HG02852 (cell line): ENCODE data around the gene TRAPPC3.
A peak's percentile ranks its signal among the peaks of the same experiment; 100 is the strongest.

Experiments
- ATAC-seq: cut with Tn5 transposase; IDR thresholded peaks from one replicate; pipeline ENCODE4 v1.9.1; 2021; ENCODE audit warnings: mild to moderate bottlenecking, moderate library complexity; ENCODE audit not compliant: unreplicated experiment

Gene TRAPPC3

DNA sequence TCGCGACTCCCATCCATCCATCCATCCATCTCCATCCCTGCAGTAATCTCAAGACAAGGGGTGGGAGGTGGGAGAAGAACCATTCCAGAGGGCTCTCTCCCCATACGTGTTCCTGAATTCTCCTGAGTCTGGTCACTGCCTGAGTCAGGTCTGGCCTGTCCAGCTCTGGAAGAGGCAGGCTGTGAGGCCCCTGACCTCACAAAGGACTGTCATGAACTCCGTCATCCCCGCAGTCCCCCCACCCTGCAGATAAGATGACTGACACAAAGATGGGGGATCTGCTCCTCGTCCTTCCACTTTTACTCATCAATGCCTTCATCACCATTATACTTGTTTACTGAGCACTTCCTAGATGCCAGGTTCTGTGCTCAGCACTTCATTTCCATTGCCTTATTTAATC, 5.0 kb upstream of the TRAPPC3 start:
- ATAC-seq, result no peak

DNA sequence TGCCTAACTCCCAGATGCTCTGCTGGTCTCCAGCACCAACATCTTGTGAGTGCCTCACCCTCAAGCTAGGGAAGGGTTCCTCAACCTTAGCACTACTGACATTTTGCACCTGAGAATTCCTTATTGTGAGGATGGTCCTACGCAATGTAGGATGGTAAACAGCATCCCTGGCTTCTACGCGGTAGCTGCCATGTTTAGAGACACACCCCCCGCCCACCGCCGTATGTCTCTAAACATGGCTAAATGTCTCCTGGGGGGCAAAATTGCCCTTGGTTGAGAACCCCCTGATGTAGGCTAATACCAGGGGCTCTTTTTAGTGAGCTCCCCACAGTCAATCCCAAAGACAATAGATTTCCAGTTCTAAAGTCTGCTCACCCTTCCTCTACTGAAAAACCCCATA, 4.2 kb upstream of the TRAPPC3 start:
- ATAC-seq, result no peak

DNA sequence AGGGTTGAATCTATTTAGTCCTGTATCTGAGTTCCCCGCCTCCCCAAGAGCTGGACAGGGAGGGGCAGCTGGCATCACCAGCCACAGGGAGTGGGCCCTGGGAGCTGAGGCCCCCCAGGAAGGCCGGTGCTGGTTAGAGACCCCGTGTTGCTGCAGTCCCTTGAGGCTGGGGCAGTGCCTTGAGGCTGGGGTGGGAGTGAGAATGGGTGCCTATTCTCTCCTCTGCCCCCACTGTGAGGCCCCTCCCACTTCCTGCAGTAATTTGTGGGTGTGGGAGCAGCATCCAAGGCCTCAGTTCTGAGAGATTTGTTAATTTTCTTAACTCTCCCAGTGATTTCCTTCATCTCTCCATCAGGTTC, 2.5 kb upstream of the TRAPPC3 start:
- no peak for ATAC-seq

DNA sequence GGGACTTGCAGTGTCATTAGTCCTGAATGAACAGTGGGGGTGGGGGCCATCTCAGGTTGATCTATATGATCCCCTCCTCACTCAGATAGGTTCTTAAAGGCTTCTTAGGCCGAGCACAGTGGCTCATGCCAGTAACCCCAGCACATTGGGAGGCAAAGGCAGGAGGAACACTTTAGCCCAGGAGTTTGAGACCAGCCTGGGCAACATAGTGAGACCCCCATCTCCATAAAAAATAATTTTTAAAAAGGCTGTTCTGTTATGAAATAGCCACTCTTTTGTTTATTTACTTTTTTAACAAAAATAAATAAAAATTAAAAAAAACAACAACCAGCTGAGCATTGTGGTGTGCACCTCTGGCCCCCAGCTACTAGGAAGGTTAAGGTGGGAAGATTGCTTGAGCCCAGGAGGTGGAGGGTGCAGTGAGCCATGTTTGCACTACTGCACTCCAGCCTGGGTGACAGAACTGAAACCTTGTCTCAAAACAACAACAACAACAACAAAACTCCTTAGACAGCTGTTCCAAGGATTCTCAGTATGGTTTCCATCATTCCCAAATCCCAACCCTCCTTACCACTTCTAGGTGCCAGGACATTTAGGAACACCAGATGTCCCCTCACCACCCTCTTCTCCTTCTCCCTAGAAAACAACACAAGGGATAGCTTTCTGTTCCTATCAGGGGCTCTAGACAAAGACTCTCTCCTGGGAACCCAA, 2.0 kb upstream of the TRAPPC3 start:
- ATAC-seq, result no peak

DNA sequence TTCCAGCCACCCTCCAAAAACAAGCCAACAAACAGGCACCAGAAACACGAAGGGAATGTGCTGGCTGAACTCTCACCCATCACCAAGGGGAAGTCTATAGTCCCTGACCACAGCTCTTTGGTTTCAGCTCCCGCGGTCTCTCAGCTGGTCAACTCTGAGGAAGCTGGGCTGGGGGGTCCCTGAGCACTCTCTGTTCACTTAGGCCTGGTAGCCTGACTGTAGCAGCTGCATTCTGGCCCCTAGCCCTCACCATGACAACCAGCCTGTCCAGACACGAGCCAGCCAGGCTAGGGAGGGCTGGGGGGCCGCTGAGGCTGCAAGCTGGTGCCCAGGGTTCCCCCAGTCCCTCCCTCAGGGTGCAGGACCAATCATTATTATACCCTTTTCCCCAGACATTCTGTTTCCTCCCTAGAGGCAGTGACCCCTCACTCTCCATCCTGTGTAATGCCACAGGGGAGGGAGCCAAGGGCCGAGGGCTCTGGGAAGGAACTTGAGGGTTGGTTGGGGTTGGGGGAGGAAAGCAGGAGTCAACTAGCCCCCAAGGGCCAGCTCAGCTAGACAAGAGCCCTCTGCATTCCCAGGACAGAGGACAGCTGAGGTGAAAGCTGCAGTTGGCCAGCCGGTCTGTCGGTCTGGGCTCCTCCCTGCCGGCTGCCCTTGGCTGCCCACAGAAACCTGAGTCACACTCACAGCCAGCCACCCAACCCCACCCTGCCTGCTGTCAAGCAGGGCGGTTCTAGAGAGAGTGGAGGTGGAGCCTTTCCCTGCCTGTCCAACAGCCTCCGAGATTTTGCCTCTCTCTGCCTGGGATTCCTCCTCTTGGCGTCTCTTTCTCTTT, 1.2 kb upstream of the TRAPPC3 start:
- ATAC-seq, result peak; percentile 39

DNA sequence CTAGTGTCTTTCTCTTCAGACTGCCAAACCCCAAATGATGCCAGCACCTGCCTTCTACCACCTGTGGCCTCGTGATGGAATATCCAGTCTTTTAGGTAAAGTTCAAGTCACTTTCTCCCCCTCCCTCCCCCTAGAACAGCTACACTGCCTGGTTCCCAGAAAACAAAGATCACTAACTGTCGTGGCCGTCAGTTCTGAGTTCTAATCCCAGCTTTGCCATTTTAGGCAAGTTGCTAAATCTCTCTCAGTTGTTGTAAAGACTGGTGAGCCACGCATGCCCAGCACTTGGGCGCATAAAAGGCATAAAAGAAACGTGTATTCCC, 648 bp upstream of the TRAPPC3 start:
- no peak for ATAC-seq

DNA sequence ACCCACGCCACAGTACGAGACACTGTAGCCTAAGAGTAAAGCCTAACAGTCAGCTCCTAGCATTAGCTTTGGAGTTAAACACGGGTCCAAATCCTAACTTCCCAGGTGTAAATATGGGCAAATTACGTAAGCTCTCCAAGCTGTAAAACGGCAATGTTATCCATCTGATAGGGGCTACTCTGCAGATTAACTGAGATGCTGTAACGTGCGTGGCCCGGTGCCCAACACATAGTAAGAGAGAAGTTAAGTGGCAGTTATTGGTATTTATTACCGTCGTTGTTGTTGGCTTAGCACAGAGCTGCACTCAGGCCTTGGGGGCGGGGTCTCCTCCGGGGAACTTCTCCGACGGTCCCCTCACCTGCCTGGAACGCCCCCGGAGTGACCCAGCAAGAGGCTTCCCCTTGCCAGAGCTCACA, 457 bp downstream of the TRAPPC3 start:
- ATAC-seq, result no peak

DNA sequence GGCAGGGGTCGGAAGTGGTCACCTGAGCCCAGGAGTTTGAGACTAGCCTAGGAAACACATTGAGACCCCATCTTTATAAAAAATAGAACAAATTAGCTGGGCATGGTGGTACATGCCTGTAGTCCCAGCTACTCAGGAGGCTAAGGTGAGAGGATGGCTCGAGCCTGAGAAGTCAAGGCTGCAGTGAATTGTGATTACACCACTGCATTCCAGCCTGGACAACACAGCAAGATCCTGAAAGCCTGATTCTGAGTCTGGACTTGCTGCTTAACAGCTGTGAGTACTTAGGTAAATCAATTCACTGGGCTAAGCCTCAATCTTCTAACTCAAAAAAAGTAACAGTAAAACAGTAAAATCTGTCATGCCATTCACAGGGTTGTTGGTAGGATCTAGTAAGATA, 4.9 kb downstream of the TRAPPC3 start:
- no peak for ATAC-seq

DNA sequence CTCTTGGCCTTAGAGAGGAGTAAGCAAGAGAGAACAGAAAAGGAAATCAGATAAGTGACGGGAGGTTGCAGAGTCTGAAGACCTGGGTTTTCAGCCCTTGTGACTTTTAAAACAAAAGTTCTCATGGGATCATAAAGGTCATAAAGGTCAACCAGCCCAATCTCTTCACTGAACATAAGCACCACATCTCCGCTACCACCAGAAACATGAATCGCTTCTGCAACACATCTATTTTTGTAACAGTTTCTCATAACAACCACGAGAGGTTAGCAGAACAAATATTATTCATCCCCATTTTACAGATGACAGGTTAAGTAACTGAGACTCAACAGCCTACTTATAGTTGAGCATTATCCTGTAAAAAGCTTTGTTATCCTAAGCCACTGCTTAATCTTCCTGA, 5.9 kb downstream of the TRAPPC3 start:
- no peak for ATAC-seq

DNA sequence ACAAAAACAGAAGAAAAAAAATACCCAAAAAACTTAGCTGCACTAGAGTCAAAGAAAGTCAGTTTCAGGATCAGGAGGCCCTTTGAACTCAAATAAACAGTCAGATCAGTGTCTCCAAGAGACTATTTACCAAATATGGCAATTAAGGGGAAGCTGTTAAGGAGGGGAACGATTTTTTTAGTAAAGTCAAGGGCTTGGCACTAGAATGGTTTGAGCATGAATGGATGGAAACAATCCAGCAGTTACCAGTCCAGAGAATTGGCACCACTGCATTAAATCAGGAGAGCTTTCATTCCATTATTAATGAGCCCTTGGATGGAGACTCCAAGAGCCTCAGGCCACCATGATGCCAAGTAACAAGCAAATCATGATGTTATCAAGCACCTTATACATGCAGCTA, 7.2 kb downstream of the TRAPPC3 start:
- no peak for ATAC-seq

DNA sequence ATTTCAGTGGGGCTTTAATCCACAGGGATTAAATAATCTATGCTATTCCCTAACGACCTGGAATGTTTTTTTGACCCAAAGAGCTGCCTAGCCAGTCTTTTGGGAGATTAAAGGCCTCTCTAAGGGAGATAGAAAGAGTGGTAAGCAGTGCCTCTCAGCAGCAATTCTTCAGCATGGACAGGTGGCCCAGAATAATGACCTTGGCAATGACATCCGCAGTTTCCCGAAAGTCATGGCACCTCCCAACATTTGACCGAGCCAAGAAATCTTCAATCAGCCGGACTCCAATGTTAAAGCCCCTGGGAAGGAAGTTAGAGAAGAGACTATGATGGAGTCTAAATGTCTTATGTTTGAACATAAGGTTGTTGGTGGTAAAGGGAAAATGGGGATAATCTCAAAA, 9.8 kb downstream of the TRAPPC3 start:
- ATAC-seq, result no peak

DNA sequence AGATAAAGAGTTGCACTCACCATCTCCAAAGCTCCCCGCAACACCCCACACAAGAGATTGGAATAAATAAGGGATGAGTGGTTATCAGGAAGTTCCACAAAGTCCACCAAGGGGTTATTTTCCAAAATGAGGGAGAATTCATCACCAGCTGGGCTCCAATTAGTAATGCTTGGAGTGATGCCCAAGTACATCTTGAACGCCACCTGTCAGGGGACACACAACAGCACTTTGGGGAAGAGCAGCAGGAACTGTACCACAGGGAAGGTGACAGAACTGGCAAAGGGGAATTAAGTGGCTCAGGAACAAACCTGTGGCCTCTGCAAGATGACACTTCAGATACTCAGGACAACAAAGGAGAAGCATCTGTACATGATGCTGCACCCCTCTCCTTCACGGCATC, 11.5 kb downstream of the TRAPPC3 start:
- no peak for ATAC-seq

DNA sequence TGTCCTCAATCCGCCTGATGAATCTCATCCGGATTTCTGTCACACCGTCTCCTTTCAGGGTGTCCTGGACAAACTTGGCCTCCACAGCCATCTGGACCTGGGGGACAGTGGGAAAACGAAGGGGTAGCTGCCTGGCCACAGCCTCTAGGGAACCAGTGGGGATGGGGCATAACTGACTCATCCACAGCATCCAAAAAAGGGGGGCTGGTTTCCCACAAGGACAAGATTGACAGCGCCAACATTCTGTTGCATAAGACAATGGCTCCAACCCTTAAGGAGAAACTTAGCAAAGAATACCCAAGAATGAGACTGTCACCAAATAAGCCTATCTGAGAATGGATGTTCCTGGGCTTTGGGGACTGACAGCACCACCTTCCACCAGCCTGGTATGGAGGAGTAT, 12.1 kb downstream of the TRAPPC3 start:
- no peak for ATAC-seq

DNA sequence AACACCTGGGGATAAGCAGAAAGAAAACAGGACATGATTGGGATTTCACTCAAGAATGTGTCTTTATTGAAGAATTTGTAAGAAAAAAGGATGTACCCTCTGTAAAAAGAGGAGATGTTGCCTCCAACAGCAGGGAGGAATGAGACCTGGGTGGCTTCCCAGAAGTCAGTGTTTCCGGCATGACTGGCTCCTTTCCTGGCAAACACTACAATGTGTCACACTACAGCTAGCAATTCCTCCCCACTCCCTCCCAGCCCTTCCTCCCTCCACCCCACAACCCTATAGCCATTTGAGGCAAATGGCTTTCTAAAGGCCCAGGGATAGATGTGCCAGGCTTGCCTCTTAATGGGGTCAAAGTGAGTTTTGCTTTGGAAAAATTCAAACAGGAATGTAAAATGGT, 12.8 kb downstream of the TRAPPC3 start:
- ATAC-seq, result no peak

DNA sequence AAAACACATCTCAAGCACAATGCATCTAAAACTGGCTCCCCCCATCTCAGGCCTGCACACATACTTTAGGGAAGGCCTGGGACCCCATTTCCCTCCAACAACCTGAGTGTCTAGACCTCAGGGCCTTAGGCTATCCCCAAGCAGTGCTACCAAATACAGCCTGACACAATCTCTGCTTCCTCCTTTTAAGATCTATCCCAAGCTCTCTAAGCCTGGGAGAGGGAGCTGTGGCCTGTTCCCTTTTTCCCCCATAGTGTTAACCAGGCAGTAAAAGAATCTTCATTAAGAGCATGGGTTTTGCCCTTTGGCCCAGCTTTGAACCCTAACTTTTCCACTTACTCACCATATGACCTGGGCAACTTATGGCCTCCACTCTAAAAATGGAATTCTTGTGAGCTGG, 13.5 kb downstream of the TRAPPC3 start:
- no peak for ATAC-seq

DNA sequence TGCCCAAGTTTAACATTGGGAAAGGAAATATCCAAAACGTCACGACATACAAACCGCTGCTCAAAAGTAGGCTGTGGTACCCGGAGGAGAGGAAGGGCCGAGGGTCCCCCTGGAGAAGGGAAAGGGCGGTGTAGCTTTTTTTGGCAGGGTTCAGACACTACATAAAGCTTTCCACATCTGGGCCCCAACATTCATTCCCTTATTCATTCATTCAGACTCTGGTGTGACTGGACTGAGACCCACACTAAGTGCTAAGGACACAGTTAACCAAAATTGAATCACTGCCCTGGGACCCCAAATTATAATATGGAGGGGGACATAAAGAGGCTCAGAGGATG, 14.0 kb downstream of the TRAPPC3 start:
- ATAC-seq, result no peak

DNA sequence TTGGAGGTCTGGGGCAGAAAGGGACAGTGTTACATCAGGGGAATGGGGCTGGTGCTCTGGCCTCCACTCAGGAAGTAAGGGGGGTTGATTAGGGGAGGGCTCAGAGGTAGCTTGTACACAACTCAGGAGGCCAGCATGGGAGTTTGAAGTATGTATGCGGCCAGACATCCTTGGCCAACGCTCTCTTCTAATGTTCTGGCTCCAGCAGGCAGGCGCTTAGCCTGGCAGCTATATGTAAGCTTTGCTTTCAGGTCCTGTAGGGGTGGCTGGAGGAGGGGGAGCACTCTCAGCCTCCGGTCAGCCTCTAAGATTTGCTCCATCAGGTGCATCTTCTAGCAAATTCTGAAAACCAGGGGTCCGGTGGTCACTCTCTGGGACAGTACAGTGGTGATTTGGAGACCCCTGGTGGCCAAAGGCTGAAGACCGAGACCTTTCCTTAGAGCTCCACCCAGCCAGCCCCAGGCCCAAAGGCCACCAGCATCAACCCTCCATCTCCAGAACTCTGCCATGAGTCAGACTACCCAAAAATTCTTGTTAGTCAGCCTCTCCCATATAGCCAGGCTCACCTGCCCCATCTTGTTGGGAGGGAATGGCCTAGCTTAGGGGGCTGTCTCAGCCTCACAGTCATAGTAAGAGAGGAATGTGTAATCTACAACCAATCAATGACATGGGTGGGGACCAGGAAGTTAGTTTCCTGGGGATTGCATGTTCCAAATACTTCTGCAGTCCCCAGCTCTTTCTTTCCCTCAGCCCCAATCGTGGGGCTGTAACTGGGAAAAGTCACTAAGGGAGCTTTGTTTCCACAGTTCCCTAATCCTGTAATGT, 14.6 kb downstream of the TRAPPC3 start:
- no peak for ATAC-seq

DNA sequence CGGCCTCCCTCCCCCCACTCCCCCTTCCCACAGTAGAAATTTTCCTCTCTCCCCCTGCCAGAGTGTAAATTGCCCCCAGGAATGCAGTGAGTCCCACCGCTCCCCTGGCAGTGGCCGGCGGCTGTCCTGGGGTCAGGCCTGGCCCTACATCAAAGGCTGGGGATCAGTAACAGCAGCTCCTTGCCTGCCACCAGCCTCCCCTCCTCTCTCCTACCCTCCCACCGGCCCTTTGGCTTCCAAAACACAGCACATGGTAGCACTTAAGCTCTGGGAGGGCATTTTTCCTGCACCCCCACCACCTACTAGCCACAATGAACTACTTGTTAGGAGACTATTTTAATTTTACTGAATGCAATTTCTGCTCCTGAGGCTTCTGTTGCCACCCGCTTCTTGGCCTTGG, 15.3 kb downstream of the TRAPPC3 start:
- ATAC-seq, result no peak

DNA sequence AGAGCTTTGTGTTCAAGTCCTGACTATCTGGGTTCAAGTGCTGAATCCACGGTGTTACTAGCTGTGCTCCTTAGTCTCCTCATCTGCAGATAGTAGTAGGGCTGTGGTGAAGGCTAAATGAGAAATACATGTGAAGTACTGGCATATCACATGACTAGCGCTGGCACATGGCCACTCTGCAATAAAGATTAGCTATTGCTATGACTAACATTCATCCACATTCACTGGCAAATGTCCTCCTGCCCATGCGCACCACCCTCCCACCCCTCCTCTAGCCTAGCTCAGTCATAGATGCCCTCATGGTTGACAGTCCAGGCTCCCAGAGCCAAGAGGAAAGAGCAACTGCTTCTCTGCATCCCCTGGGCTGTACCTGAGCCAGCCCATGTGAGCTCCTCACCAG, 15.8 kb downstream of the TRAPPC3 start:
- ATAC-seq, result no peak

DNA sequence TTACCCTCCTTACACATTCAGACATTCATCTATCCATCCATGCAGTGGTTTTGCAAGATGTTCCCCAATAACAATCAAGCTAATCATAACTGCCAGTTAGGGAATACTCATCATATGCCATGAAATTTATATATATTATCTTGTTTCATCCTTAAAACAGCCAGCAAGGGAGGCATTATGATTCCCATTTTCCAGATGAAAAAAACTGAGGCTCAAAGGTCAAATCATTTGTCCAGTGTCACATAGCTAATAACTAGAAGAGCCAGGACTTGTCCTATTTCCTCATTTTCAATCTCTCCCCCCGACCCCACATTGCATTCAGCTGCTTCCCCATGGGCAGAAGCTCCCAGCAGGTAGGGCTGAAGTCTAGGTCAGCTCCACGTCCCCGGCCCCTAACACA, 17.3 kb downstream of the TRAPPC3 start:
- ATAC-seq, result no peak

DNA sequence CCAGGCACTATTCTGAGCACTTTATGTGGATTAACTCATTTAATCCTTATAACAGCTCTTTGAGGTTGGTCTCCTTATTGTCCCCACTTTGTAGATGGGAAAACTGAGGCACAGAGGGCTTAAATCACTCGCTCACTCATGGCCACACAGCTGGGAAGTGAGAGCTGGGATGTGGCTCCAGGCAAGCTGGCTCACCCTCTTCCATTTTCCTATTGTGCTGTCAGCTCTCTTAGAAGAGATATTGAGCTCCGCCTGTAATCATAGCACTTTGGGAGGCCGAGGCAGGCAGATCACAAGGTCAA, 20.4 kb downstream of the TRAPPC3 start:
- no peak for ATAC-seq
